Glomerular endothelial cell (primary cell): ENCODE results near the gene DGKG. TPM values are rescaled to one million over a fixed set of nuclear protein-coding genes. Genes with fewer than 3 reads are reported as not detected.

ENCODE experiments used
- DNase-seq: peaks from one replicate; pipeline ENCODE4 v3.0.0-alpha.2; 2011; ENCODE audit warnings: low read depth, low spot score; ENCODE audit errors: extremely low read depth
- total RNA-seq: library from RNA; depleted of rRNA; stranded (reverse); fragments of >200 nt; gene quantifications from 2 replicates; pipeline ENCODE4 v1.2.3, GENCODE V29; 2015

The DGKG gene
- total RNA-seq, 1 donor from 2014 or later: 3.8 TPM

DNA sequence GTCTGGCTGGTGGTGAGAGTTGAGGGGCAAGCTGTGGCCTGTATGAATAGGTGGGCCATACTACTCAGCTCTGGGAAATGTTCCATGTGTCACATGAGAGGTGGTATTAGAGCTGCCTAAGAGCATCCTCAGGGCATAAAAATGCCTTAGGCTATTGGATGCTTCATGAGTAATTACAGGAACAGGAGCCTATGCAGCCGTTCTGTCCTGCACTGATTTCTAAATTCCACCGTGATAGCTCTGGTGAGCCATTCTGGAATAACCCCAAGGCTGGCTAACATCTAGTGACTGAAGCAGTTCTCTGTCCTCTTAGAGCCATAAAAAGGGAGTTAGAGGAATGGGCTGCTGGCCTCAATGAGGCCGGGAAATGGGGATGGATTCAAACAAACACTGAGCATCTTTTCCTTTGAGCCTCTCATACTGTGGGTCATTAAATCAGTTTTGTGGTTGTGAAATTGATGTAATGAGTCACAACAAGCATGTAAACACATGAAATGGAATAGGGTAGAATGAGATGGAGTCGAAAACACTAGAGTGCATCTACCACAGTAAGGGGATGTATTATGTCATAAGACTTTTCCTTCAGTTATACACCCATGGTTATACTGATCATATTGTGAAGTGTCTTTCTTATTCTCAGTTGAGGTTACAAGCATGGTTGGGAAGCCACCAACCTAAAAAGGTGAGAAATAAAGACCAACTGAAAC, 41.0 kb downstream of the DGKG start:
- DNase-seq: no peak

DNA sequence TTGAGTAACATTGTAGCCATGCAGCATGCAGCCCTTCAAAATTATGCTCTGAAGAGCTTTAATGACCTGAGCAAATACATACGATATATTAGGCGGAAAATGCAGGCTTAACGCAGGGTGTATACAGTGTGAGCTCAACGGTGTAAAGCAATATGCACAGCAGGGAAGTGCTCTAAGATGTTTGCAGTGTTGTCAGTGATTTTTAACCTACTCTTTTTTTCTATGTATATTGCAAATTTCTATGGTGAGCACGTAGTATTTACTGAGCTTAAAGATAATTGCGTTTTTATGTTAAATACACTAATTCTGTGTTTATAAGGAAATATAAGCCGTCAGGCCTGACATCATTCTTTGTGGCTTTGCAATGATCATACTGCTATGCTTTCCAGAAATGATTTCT, 42.1 kb downstream of the DGKG start:
- no peak for DNase-seq

GRCh38 chr3:186318135-186318534, 43.9 kb downstream of the DGKG start:
- no peak for DNase-seq

DNA sequence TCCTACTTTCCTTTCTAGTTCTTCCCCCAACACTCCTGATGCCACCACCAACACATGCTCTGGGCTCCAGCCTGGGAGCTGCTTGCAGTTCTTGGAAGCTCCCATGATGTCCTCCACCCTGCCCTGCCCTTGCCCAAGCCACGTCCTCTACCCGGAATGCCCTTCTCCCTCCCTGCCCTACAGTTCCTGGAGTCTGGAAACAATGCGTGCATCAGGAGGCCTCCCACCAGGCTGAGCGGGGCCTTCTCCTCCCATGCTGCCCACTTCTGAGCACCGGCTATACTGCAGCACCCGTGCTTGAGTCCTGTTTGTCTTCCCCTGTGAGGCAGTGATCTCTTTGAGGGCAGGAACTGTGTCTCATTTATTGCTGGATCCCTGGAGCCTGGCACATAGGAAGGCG, 44.6 kb downstream of the DGKG start:
- DNase-seq: no peak

GRCh38 chr3:186316666-186317260, 45.3 kb downstream of the DGKG start:
- DNase-seq: no peak

- DNase-seq: no peak
Measured at GRCh38 chr3:186315581-186316354, 46.3 kb downstream of the DGKG start.

DNA sequence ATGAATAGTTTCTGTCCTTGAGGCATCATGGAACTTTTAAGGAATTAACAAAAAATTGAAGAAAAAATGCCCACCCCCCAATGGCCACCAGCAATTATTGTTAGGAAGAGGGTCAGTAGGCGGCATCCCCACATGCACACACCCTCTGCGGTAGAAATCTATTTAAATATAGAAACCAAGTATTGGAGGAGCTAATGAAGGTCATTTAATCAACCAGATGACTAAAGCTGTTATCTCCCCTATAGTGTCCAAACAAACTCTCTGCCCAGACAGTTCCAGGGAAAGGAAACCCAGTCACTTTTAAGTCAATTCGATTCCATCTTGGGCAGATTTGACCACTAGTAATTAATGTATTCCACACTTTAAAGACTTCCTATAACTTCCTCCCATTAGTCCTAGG, 47.1 kb downstream of the DGKG start:
- DNase-seq: no peak

DNA sequence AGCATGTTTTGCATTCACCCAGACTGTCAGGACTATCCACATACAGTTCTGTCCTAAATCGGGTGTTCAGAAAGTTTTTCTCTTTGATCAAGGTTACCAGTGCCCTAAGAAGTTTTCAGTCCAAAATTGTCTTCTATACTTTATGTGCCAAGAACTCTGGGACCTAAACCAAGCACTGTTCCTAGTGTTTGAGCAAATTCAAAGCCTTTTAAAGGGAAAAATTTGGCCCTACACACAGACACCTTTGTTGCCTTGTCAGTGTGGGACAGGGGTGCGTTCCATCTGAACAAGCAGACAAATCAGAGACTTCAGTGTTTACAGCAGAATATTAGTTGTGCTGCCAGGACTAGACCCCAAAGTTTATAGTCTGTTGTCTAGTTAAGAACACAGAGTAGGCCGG, 50.6 kb downstream of the DGKG start:
- DNase-seq: no peak

- no peak for DNase-seq
Measured at GRCh38 chr3:186308549-186308948, 53.5 kb downstream of the DGKG start.

DNA sequence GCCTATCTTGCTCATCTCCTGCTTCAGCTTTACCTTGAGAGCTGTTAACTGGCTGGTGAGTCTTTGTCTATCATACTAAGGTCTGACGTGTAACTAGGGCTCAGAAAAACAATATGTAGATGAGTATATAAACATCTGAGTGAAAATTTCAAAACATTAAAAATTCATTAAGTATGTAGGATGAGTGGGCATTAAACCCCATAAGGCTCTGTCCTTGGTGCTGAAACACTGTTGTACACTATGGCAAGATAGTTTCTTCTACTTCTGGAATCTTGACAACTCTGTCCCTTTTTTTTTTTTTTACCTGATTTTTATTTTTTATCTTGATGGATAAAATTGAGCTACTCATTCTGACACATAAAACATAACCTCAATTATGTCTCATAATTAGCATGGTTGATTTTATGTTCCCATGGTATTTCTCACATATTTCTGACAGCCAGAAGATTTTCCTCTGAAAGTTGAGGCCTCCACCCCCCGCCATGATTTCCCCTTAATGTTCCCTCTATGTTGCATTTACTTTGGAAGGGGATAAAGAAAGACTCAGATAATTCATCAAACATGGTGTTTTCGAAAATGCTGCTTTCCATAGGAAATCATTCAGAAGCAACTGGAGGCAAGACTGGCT, 54.3 kb downstream of the DGKG start:
- DNase-seq: peak; percentile 12

GRCh38 chr3:186305286-186305685, 56.7 kb downstream of the DGKG start:
- no peak for DNase-seq

- DNase-seq: no peak
Measured at GRCh38 chr3:186303965-186304364, 58.1 kb downstream of the DGKG start.

DNA sequence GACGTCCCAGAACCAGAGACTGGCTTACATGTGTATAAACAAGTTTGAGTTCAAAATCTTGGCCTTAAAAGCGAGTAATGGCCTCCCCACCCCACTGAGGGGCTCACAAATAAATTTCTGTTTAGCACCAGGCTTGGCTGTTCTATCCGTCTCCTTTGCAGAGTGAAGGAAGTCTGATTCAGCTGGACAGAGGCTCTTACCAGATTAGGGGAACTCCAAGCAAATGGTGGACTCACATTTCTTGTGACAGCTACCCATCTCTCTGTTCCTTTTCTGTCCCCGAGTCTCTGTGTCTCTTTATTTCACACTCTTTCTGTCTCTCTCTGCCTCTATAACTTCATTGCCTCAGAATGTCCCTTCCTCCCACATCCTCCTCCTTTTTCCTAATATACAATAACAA, 62.7 kb downstream of the DGKG start:
- no peak for DNase-seq

DNA sequence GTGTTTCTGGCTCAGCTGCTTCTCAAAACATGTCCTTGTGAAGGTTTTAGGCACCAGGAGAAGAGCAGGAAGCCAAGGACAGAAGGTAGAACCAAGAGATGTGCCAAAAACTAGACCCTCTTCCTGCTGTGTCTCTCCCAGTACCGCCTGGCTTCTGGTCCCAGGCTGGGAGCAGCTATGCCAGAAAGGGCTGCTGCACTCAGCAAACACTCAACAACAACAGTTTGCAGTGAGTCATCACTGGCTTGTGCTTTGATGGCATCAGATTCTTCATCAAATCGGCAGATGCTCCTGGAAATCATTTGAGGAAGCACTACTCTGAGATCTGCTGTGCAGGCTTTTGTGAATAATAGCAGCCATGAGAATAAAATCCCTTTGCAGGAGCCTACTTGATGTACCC, 63.2 kb downstream of the DGKG start:
- no peak for DNase-seq

DNA sequence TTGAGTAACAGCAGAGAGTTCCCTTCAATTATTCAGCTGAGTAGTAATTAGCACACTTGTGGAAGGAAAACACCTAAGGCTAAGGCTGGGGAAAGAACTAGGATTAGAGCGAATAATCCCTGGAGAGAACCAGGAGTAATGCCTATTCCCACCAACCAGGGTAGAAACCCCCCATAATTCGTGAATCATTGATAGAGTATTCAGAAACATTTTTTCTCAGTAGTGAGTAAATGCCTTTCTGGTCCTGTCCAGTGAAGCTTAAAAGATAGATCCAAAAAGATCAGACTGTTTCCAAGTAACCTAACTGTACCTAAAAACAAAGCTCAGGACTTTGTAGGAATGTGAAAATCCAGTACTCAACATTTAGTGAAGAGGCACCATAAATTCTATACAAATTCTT, 71.2 kb downstream of the DGKG start:
- no peak for DNase-seq

- no peak for DNase-seq
Measured at GRCh38 chr3:186287711-186288110, 74.3 kb downstream of the DGKG start.

DNA sequence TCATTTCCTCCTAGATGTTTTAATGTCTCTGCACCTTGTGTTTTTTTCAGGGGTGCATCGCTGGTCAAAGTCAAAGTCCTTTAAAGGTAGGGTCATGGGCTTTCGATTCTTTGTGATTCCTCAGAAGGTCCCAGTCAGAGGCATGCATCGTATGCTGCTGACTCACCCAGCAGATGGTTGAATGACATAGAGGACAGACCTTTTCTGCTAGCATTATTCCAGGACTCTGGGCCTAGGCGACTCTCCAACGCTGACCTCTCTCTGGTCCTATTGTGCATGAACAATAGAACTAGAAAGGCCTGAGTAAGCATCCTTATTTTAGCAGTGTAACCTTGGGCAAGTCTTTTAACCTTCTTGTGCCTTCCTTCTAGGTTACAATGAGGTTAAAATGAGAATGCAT, 75.9 kb downstream of the DGKG start:
- DNase-seq: no peak

GRCh38 chr3:186284661-186285060, 77.4 kb downstream of the DGKG start:
- no peak for DNase-seq

- no peak for DNase-seq
Measured at GRCh38 chr3:186284349-186284652, 77.7 kb downstream of the DGKG start.

- no peak for DNase-seq
Measured at GRCh38 chr3:186283651-186284348, 78.2 kb downstream of the DGKG start.

DNA sequence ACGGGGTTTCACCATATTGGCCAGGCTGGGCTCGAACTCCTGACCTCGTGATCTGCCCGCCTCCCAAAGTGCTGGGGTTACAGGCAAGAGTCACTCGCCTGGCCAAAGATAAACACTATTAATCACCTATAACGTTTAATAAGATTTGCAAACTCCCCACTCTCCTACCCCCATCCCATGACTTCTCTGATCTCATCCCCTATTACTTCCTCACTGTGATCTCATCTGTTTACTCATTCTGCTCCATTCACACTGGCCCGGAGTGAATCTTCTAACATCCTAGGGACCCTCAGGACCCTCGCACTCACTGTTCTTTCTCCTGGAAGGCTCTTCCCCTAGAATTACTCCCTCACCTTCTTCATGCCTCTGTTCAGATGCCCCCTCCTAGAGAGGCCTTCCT, 78.9 kb downstream of the DGKG start:
- DNase-seq: no peak
